ENCODE results near the gene NCAM1.

- TF ChIP-seq ZNF232 (CRISPR knock-in tag; IDR thresholded peaks at IDR 0.05; ENCODE audit: borderline replicate concordance) (no peak), ZNF382 (CRISPR knock-in tag; IDR thresholded peaks at IDR 0.05; ENCODE audit: borderline replicate concordance) (no peak), ZNF446 (CRISPR knock-in tag; IDR thresholded peaks at IDR 0.05) (no peak), RELA (CRISPR knock-in tag; IDR thresholded peaks at IDR 0.05) (no peak), SUZ12 (IDR thresholded peaks at IDR 0.05; ENCODE audit: low read depth, low read length) (no peak), EP300 (IDR thresholded peaks at IDR 0.05; ENCODE audit: low read depth in 2 of 2, low read length in 2 of 2) (no peak), EP300 (CRISPR knock-in tag; IDR thresholded peaks at IDR 0.05; ENCODE audit: borderline replicate concordance) (no peak)
Measured at GRCh38 chr11:113153847-113154246, 192.6 kb downstream of the NCAM1 start.
